A673 (cell line): ENCODE data around the gene GPR39. TPM values are rescaled to one million over a fixed set of nuclear protein-coding genes. Genes with fewer than 3 reads are reported as not detected.

Experiments used
- BruUV-seq: library from RNA; stranded (reverse); fragments of 400-500 nt; replicated peaks from 2 replicates; lab custom pipeline; 2021; lab: Mats Ljungman, UMichigan
- CTCF ChIA-PET: fragments of 300-600 bp; sonication (Branson Sonifier 250); formaldehyde crosslinking; loops from one replicate; lab custom pipeline; 2022; ENCODE audit warnings: antibody characterized with exemption; lab: Charles Lee
- POLR2A ChIA-PET: fragments of 300-600 bp; sonication (Branson Sonifier 250); formaldehyde crosslinking; loops from one replicate; lab custom pipeline; 2022; ENCODE audit warnings: antibody characterized with exemption; ENCODE audit not compliant: low non-redundant PET; lab: Charles Lee
- DNase-seq: peaks from one replicate; pipeline ENCODE4 v3.0.0-alpha.2; 2015; ENCODE audit warnings: low spot score
- H3K27ac ChIP-seq: fragments of 200-600 bp; sonication (generic); 2 replicates; pipeline ENCODE4 v1.5.1; 2016; ENCODE audit warnings: mixed run types, low read depth, mild to moderate bottlenecking, mixed read lengths, antibody characterized with exemption, low read length; ENCODE audit not compliant: poor library complexity, severe bottlenecking
- H3K27me3 ChIP-seq: fragments of 200-600 bp; sonication (generic); replicated peaks from 2 replicates; pipeline ENCODE4 v1.6.1; 2017; ENCODE audit warnings: mixed run types, low read depth, mild to moderate bottlenecking, mixed read lengths, antibody characterized with exemption, low read length; ENCODE audit not compliant: insufficient read depth, poor library complexity
- H3K36me3 ChIP-seq: fragments of 200-600 bp; sonication (generic); 2 replicates; pipeline ENCODE4 v1.6.1; 2016; ENCODE audit warnings: mixed run types, mild to moderate bottlenecking, mixed read lengths, antibody characterized with exemption, low read length; ENCODE audit not compliant: insufficient read depth, poor library complexity, severe bottlenecking
- H3K4me1 ChIP-seq: fragments of 200-600 bp; sonication (generic); 2 replicates; pipeline ENCODE4 v1.6.1; 2017; ENCODE audit warnings: mixed run types, mild to moderate bottlenecking, mixed read lengths, antibody characterized with exemption, low read length; ENCODE audit not compliant: insufficient read depth, poor library complexity, severe bottlenecking
- H3K4me3 ChIP-seq: fragments of 200-600 bp; sonication (generic); 2 replicates; pipeline ENCODE4 v1.5.1; 2016; ENCODE audit warnings: low read depth, mixed run types, mild to moderate bottlenecking, mixed read lengths, low read length; ENCODE audit not compliant: poor library complexity, severe bottlenecking
- H3K9me3 ChIP-seq: fragments of 200-600 bp; sonication (generic); 2 replicates; pipeline ENCODE4 v1.6.1; 2016; ENCODE audit warnings: mixed run types, low read depth, mild to moderate bottlenecking, mixed read lengths, antibody characterized with exemption, low read length; ENCODE audit not compliant: poor library complexity, severe bottlenecking
- EZH2 ChIP-seq: fragments of 200-600 bp; sonication (generic); IDR thresholded peaks from 2 replicates; pipeline ENCODE4 v1.6.1; 2017; ENCODE audit warnings: borderline replicate concordance, low read depth, mild to moderate bottlenecking, mixed read lengths, antibody characterized with exemption, low read length; ENCODE audit not compliant: poor library complexity, severe bottlenecking
- intact Hi-C: fragments of 100-400 bp; cut with micrococcal nuclease; formaldehyde crosslinking; loops from one replicate; pipeline ENCODE4 v1.10.0; 2022; ENCODE audit not compliant: unreplicated experiment
- total RNA-seq: library from RNA; stranded (reverse); gene quantifications from 2 replicates; pipeline ENCODE4 v1.2.3, GENCODE V29; 2021
- TF ChIP-seq, protein P1 (sequence below): fragments of 300-800, 200-600 bp; sonication (generic); conservative IDR thresholded peaks from 2 replicates; pipeline ENCODE4 v1.5.1; 2017; ENCODE audit warnings: low read depth, mild to moderate bottlenecking, antibody characterized with exemption, low read length, moderate library complexity, mixed read lengths

GPR39 gene
- total RNA-seq, 1 experiment from 2014 or later = 3.6 TPM

DNA sequence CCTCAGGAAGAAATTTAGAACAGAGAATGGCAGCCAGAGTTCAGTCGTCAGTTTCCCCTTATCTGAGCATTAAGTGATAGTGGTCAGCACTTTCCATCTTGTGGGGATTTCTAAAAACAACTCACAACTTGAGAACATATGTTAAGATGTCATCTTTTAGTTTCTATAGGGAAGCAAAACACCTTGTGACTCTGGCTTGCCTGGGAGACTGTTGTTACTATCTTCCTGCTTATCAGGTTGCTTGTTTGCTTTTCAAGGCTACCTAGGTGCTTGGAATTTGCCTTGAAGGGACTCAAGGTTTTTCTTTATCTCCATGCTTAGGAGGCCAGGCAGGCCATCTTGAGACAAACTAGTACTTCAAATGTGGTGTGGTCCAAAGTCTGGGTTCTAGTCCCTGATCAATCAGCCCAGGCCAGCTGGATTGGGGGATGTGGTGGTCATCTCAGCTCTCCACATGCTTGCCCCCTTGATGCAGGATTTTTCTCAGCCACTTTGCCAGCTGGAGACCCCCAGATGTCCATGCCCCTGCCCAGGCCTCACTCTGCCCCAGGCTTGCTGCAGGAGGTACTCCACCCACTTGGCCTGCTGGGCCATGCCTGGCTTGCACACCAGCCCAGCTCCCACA, 127.5 kb downstream of the GPR39 start:
- Histone ChIP-seq H3K9me3 (peaks cover 12% of the 10 kb centered on the region), H3K27ac (no peak overlapping the region), H3K27me3 (no peaks in the 10 kb centered on the region), H3K4me1 (peaks cover 20% of the 10 kb centered on the region), H3K36me3 (no peaks in the 10 kb centered on the region), H3K4me3 (no peak overlapping the region)
- intact Hi-C loops = no loop called here
- no TSS peak for BruUV-seq
- no peak for TF ChIP-seq EZH2
- TF ChIP-seq, protein P1, sequence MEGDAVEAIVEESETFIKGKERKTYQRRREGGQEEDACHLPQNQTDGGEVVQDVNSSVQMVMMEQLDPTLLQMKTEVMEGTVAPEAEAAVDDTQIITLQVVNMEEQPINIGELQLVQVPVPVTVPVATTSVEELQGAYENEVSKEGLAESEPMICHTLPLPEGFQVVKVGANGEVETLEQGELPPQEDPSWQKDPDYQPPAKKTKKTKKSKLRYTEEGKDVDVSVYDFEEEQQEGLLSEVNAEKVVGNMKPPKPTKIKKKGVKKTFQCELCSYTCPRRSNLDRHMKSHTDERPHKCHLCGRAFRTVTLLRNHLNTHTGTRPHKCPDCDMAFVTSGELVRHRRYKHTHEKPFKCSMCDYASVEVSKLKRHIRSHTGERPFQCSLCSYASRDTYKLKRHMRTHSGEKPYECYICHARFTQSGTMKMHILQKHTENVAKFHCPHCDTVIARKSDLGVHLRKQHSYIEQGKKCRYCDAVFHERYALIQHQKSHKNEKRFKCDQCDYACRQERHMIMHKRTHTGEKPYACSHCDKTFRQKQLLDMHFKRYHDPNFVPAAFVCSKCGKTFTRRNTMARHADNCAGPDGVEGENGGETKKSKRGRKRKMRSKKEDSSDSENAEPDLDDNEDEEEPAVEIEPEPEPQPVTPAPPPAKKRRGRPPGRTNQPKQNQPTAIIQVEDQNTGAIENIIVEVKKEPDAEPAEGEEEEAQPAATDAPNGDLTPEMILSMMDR = no peak
- POLR2A ChIA-PET = no interaction called here
- CTCF ChIA-PET = no interaction called here
- DNase-seq = no peak

DNA sequence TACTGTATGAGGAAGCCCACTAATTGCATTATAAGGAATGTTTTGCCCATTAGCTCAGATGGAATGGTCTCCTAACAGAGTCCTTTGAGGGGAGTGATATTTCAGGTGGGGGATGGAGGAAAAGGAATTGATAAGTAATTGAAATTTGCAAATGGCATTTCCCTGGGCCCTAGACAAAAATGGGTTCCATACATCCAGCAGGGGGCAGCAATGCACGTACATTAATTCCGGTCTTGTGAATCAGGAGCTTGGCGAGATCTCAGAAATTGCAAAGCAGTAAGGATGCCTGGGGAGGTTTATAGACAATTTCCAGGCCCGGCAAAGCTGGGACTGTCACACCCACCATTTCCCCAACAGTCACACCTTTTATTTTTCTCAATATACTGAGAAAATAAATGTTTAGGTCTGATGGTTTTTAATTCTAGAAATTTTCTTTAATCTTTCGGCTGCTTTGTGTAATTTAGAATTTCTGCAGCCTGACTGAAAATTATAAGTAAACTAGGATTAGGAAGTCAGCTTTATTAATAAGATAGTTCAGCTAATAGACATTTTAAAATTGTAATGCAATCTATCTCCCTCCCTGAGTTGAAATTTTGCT, 130.6 kb downstream of the GPR39 start:
- TF ChIP-seq, protein P1 = peak; percentile 82
- no peak for TF ChIP-seq EZH2
- intact Hi-C loops = loop anchor here (1.0 to 5.0 kb wide), 6 partner anchors 120 to 1297 kb away; no protein-coding TSS in a partner anchor
- Histone ChIP-seq H3K27ac (no peak overlapping the region), H3K4me3 (no peak overlapping the region), H3K9me3 (peaks cover 12% of the 10 kb centered on the region), H3K27me3 (no peaks in the 10 kb centered on the region), H3K36me3 (no peaks in the 10 kb centered on the region), H3K4me1 (peaks cover 14% of the 10 kb centered on the region)
- ChIA-PET POLR2A (interaction anchor here (0.7 kb wide), 1 partner anchor 1018 kb away, joined by 4 read pairs; no protein-coding TSS in a partner anchor), CTCF (interaction anchor here (0.6 to 1.9 kb wide), 12 partner anchors 8 to 1297 kb away, joined by 3 to 10 read pairs (median 6); no protein-coding TSS in a partner anchor)
- no TSS peak for BruUV-seq
- peak; percentile 88 for DNase-seq

DNA sequence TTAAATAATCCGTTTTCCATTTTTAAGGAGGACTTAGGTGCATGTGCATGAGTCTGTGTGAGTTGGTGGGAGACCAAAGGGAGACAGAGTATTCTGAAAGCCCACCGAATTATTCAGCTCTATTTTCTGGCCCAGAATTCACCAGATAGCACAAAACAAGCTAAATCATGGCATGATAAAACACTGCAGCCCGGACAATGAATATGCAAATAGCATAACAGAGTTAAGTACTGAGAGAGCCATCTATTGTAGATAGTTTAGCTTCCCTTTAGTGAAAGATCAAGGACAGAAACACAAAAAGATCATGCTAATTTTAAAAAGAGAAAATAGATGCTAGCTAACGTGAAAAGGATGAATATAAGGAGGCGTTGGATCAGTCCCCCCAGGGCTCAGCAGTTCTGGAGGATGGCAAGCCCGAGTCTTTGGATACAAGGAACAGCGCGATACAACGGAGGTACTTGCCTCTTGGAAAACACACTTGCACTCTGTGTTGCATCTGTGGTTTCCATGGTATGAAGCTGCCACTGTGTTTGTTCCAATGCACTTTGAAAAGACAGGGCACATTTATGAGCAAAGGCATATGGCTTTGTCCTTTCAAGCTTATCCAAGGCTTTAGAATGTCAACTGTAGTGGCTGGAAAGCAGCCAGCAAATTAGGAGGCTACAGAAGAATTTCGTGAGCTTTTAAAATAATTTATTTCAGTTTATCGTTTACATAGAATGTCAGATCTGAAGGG, 133.5 kb downstream of the GPR39 start:
- Histone ChIP-seq H3K27ac (no peak overlapping the region), H3K9me3 (no peaks in the 10 kb centered on the region), H3K27me3 (no peaks in the 10 kb centered on the region), H3K4me3 (no peak overlapping the region), H3K36me3 (no peaks in the 10 kb centered on the region), H3K4me1 (peaks cover 14% of the 10 kb centered on the region)
- no TSS peak for BruUV-seq
- ChIA-PET CTCF (interaction anchor here (1.2 kb wide), 1 partner anchor 1294 kb away, joined by 3 read pairs; no protein-coding TSS in a partner anchor), POLR2A (no interaction called here)
- TF ChIP-seq EZH2 = no peak
- TF ChIP-seq, protein P1 = no peak
- intact Hi-C loops = loop anchor here (5.0 kb wide), 3 partner anchors 117 to 1227 kb away; no protein-coding TSS in a partner anchor
- no peak for DNase-seq
